Measurements from ENCODE around the gene C16orf82.

GRCh38 chr16:27058299-27058698, 8.4 kb upstream of the C16orf82 start:
- no peak for TF ChIP-seq SPI1 (IDR thresholded peaks at IDR 0.05; ENCODE audit: borderline replicate concordance, low read depth, low read length)
- no peak for TF ChIP-seq TBL1XR1 (IDR thresholded peaks at IDR 0.05; ENCODE audit: low read length in 2 of 2)
- TF ChIP-seq XRCC5 (IDR thresholded peaks at IDR 0.05; ENCODE audit: low read depth, low read length), result no peak
- no peak for TF ChIP-seq CHD4 (IDR thresholded peaks at IDR 0.05; ENCODE audit: insufficient read depth, insufficient replicate concordance, low read depth, low read length, poor library complexity, severe bottlenecking)
- no peak for TF ChIP-seq ZNF274 (IDR thresholded peaks at IDR 0.05; ENCODE audit: borderline replicate concordance, low read depth, low read length)
- no peak for TF ChIP-seq SIN3A (IDR thresholded peaks at IDR 0.05; ENCODE audit: borderline replicate concordance in 2 of 2, control insufficient read depth in 1 of 2, low read depth in 2 of 2, low read length in 2 of 2)
- TF ChIP-seq SRSF1 (IDR thresholded peaks at IDR 0.05; ENCODE audit: low read depth, low read length), result no peak
- no peak for TF ChIP-seq JUNB (CRISPR knock-in tag; conservative IDR thresholded peaks at IDR 0.05)
